D721Med (cell line): ENCODE measurements around the gene DERL3.

Experiments
- DNase-seq: peaks from one replicate; pipeline ENCODE4 v3.0.0; 2011; ENCODE audit warnings: low spot score; ENCODE audit not compliant: insufficient read length
- FAIRE-seq: peaks from 2 replicates; lab custom pipeline; 2011; peaks lifted over from hg19 to GRCh38; lab: Jason Lieb, UNC
- TF ChIP-seq, protein P1 (sequence below): IDR thresholded peaks from 2 replicates; pipeline ENCODE4 v1.5.1; 2012; ENCODE audit warnings: mild to moderate bottlenecking, control low read depth; ENCODE audit not compliant: insufficient read depth; ENCODE audit errors: missing control alignments

DERL3 gene

GRCh38 chr22:23838681-23839468 is at the start of gene DERL3:
Gene DERL3 (minus strand): TSS chr22:23839006. CDS start chr22:23838987, 19 bp downstream.
- DNase-seq (no peak), FAIRE-seq (no peak)
- TF ChIP-seq, protein P1, sequence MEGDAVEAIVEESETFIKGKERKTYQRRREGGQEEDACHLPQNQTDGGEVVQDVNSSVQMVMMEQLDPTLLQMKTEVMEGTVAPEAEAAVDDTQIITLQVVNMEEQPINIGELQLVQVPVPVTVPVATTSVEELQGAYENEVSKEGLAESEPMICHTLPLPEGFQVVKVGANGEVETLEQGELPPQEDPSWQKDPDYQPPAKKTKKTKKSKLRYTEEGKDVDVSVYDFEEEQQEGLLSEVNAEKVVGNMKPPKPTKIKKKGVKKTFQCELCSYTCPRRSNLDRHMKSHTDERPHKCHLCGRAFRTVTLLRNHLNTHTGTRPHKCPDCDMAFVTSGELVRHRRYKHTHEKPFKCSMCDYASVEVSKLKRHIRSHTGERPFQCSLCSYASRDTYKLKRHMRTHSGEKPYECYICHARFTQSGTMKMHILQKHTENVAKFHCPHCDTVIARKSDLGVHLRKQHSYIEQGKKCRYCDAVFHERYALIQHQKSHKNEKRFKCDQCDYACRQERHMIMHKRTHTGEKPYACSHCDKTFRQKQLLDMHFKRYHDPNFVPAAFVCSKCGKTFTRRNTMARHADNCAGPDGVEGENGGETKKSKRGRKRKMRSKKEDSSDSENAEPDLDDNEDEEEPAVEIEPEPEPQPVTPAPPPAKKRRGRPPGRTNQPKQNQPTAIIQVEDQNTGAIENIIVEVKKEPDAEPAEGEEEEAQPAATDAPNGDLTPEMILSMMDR: no peak

DNA sequence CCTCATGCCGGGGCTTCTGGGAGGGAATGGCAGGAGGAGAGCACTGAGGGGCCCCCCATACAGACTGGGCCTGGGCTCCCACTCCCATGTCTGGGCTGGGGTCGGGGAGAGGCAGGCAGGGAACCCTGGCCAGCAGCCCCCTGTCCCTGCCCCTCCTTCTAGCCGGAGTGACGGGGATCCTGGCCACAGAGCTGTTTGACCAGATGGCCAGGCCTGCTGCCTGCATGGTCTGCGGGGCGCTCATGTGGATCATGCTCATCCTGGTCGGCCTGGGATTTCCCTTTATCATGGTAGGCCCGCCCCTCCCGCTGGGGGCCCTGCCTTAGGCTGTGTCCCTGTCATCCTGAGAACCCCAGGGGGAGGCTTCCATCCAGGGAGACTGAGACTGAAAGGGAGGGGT is 45.3 kb upstream of the DERL3 start:
- TF ChIP-seq, protein P1: no peak
- FAIRE-seq (no peak), DNase-seq (no peak)

GRCh38 chr22:23883658-23884057 is 44.9 kb upstream of the DERL3 start:
- TF ChIP-seq, protein P1: no peak
- FAIRE-seq (no peak), DNase-seq (no peak)

- FAIRE-seq: no peak
- no peak for DNase-seq
- TF ChIP-seq, protein P1: no peak
These were observed 43.6 kb upstream of the DERL3 start for GRCh38 chr22:23882370-23882769.

DNA sequence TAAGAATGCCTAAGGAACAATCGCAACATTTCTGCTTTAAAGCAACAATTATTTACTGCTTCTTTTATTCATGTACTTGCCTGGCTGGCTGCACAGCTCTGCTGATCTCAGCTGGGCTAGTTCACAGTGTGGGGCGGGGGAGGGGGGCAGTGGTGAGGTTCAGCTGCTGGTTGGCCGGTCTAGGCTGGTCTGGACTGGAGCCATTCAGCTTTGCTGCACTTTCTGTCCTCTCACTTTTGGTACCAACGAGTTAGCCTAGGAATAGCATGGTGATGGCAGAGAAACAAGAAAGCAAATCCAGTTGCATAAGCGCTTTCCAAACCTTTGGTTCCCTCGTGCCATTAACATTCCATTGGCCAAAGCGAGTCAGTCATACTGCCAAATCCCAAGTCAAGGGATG is 39.4 kb upstream of the DERL3 start:
- TF ChIP-seq, protein P1: no peak
- FAIRE-seq (no peak), DNase-seq (no peak)

- TF ChIP-seq, protein P1: no peak
- no peak for FAIRE-seq
- no peak for DNase-seq
These were observed 38.8 kb upstream of the DERL3 start for GRCh38 chr22:23877566-23877965.

DNA sequence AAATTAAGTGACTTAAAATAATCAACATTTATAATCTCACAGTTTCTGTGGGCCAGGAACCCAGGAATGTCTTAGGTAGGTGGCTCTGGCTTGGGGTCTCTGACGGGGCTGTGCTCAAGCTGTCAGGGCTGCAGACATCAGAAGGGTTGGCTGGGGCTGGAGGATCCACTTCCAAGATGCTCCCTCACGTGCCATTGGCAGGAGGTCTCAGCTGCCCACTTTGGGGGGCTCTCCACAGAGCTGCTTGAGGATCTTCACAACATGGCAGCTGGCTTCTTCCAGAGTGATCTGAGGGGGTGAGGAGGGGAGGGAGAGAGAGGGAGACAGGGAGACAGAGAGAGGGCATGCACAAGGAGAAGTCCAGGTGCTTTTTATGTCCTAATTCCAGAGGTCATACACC is 37.0 kb upstream of the DERL3 start:
- no peak for DNase-seq
- FAIRE-seq: no peak

More for the DNA sequence above, 37.0 kb upstream of the DERL3 start:
- TF ChIP-seq, protein P1: no peak
